CD4-positive, alpha-beta T cell treated with Interleukin-4 for 4 hours (primary cell): ENCODE results near the gene PRPF6.

Experiments used
- DNase-seq: peaks from one replicate; pipeline ENCODE4 v3.0.0-alpha.2; 2020

Gene PRPF6, protein sequence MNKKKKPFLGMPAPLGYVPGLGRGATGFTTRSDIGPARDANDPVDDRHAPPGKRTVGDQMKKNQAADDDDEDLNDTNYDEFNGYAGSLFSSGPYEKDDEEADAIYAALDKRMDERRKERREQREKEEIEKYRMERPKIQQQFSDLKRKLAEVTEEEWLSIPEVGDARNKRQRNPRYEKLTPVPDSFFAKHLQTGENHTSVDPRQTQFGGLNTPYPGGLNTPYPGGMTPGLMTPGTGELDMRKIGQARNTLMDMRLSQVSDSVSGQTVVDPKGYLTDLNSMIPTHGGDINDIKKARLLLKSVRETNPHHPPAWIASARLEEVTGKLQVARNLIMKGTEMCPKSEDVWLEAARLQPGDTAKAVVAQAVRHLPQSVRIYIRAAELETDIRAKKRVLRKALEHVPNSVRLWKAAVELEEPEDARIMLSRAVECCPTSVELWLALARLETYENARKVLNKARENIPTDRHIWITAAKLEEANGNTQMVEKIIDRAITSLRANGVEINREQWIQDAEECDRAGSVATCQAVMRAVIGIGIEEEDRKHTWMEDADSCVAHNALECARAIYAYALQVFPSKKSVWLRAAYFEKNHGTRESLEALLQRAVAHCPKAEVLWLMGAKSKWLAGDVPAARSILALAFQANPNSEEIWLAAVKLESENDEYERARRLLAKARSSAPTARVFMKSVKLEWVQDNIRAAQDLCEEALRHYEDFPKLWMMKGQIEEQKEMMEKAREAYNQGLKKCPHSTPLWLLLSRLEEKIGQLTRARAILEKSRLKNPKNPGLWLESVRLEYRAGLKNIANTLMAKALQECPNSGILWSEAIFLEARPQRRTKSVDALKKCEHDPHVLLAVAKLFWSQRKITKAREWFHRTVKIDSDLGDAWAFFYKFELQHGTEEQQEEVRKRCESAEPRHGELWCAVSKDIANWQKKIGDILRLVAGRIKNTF

DNA sequence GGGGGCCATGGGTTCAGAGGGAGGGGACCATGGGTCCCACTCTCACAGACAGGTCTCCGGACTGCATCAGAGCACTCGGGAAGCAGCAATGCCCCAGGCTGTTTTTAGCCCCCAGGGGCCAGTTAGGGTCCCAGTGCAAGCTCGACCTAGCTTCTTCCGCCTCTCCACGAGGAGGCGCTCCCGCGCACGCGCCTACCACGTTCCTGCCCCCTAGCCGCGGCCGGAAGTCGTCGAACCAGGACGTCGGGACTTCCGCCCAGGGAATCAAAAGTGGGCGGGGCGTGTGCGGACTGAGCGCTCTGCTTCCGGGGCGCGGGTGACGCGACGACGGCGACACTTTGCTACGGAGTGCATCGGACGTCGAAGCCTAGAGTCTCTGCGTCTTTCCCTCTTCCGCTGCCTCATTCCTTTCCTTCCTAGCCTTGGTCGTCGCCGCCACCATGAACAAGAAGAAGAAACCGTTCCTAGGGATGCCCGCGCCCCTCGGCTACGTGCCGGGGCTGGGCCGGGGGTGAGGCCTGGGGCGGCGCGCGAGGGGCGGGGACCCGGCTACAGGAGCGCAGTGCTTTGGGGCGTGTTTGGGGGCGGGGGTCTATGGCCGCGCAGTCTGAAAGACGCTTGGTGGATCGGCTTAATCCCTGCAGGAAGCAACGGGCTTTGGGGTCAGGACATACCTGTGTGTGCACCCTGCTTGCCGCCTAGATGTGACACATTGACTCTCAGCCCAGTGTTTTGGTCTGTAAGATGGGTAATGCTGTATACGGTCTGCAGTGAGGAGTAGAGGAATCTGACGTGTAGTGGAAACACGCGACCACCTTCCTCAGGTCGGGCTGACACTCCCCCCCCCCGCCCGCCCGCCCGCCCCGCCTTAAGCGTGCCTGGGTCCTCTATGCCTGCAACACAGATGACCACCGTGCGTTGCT lies at the start of gene PRPF6:
Gene PRPF6, plus strand, starts transcription at position 327 of the 923 bp plus-strand sequence. Its CDS starts 114 bp downstream, at position 441.
- DNase-seq: peak; percentile 94

DNA sequence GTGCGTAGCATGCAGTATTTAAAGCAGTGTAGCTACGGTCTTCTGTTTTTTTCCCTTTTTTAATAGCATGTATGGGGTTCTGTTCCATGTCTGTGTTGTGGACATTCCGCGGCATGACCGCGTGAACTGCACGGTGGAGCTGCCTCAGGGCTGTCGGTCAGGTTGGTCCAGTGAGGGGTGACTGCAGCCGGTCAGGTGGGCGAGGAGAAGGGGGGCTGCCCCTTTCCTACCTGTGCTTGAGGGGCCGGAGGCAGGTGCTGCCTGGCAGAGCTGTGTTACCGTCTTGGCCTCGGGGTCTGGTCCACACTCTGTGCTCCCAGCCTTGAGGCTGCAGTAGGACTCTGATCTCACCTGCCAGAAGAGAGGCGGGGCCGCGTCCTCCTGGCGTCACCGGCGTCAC lies 49.2 kb upstream of the PRPF6 start:
- no peak for DNase-seq

DNA sequence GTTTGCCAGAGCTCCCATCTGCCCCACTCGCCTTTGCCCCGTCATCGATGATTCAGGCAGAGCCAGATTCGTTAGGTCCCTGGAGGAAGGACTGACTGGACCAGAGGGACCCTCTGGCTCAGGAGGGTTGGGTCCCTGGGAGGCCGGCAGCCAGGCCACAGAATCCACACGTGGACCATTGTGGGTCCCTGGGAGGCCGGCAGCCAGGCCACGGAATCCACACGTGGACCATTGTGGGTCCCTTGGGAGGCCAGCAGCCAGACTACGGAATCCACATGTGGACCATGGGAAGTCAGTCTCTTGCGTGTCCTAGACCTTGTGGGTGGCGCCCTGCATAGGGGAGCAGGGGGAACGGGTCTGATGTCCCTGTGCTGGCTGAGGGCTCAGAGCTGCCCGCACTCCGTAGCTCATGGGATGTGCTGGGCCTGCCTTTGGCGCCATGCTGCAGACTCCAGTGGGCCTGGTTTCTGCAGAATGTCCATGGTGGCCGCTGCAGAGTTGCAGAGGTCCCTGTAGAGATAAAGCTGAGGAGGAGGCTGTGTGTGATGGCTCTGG lies 48.2 kb upstream of the PRPF6 start:
- DNase-seq: no peak

DNA sequence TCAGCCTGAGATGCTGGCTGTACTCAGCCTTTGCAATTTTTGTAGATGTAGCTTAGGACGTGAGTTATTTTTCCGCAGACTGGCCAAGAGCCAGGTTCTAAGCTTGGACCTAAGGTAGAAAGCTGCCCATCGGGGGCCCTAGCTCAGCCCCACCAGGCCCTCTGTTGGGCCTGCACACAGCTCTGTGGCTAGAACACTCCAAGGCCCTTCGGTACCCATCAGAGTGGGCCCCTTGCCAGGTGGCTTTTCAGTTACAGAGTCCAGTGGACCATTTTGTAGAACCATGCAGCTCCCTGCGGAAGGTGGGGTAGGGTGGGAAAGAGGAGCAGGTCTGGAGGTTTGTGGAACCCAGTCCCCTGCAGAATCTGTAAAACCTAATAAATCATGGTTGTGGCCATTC lies 47.3 kb upstream of the PRPF6 start:
- no peak for DNase-seq

DNA sequence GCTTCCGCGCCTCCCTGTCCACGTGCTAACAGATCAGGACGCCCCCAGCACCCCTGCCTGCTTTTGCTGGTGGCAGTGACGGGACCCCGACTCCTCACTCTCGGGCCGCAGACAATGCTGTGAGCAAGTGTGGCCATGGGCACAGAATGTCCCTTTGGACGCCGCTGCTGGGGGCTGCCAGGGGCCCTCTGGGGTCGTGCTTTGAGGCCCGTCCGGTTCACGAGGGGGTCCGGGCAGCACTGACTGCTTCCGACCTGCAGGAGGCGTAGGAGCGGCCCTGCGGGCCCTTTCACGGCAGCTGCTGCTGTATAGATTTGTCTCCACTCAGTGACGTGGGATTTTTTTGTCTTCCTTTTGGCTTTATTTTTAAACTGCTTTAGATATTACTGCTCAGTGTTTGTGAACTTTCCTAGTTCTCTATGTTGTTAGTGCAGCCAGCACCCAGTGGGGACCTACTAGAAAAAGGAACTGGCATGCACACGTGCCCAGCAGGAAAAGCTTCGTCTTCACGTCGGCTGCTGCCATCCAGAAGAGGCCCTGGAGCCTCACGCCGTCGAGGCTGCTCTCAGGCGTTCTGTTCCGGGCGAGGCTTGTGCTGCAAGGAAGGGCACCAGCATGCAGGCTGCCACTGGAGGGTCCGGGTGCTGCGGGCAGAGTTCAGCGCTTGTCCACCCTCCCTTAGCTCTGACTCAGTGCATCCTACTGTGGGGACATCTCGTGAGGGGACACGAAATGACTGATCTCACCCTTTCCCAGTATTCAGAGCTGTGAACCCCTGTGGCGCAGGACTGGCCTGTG lies 46.5 kb upstream of the PRPF6 start:
- DNase-seq: no peak

DNA sequence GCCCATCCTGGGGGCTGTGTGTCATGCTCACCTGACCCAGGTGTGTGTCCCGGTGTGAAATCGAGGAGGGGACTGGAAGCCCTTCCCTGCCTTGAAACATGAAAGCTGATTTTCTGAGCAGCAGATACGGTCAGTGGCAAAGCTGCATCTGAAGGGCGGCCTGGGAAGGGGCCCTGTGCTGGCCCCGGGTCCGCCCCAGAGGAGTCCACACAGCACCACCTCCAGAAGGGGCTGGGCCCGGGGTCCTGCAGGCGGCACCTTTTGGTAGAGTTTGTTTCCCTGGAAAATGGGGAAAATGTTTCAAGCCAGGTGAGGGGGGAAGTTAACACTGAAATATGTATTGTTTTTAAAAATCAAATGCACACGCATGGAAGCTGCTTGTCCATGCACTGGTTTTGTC lies 45.5 kb upstream of the PRPF6 start:
- DNase-seq: no peak

DNA sequence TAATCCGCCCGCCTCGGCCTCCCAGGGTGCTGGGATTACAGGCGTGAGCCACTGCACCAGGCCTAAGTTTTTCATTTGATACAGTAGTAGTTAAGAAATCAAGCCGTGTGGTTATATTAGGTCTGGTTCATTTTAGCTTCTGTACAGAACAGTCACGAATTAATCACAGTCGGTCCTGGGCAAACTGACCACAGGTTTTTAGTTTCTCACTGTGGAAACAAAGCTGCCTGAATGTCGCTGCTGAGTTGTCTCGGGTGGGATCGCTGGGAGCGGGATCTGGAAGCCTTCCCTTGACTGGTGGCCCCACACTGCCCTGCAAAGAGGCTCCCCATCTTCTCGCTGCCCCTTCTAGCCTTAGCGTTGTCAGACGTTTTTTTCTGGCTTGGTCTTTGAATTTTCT lies 43.3 kb upstream of the PRPF6 start:
- DNase-seq: no peak

DNA sequence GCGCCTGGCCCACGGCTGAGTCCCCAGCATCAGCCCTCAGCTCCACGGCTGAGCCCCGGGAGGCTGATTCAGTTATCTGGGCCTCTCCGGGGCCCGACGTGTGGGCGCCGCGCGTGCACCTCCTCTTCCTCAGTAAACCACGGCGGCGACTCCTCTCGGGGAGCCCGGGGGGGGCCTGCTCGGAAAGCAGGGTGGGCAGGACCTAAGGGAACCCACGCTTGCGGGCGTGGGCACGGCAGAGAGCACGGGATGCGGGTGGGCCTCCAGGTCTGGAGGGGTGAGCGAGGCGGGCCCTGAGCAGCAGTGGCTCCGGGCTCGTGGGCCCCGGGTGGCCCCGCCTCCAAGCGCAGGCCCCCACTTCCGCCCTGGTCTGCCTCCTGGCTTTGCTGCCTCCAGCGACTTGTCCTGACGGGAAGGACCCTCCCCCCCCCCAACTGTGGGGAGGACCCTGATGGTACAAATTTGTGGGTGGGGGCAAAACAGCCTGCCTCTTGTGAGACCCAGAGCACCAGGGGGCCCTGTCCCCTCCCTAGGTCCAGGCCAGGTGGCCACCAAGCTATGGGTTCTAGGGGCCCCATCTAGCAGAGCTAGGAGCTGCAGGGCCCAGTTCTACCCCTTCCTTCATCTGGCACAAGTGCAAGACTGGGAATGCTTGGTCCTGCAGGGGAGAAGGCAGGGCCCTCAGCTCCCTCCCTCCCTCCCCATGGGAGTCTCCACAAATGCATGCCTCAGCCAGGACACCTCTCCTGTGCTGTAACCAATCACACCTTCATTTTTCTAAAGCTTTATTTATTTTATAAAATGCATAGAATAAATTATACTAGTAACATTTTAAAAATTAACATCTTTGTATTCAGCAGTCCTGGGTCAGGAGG lies 41.6 kb upstream of the PRPF6 start:
- DNase-seq: no peak

DNA sequence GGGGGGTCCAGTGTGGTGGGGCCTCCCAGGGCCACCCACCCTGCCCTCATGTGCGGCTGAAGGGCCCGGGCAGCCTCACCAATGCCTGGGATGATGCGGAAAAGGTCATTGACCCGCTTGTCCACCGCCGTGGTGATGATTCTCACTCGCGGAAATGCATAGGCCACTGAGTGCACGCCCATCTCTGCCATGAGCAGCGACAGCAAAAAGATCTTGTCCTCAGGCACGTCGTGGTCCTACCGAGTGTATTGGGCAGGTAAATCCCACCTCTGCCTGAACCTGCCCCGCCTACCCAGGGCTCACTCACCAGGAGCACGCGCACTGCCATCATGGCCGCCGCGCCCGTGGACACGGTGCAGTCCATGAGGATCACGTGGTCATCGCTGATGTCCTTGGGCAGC lies 40.9 kb upstream of the PRPF6 start:
- DNase-seq: no peak

DNA sequence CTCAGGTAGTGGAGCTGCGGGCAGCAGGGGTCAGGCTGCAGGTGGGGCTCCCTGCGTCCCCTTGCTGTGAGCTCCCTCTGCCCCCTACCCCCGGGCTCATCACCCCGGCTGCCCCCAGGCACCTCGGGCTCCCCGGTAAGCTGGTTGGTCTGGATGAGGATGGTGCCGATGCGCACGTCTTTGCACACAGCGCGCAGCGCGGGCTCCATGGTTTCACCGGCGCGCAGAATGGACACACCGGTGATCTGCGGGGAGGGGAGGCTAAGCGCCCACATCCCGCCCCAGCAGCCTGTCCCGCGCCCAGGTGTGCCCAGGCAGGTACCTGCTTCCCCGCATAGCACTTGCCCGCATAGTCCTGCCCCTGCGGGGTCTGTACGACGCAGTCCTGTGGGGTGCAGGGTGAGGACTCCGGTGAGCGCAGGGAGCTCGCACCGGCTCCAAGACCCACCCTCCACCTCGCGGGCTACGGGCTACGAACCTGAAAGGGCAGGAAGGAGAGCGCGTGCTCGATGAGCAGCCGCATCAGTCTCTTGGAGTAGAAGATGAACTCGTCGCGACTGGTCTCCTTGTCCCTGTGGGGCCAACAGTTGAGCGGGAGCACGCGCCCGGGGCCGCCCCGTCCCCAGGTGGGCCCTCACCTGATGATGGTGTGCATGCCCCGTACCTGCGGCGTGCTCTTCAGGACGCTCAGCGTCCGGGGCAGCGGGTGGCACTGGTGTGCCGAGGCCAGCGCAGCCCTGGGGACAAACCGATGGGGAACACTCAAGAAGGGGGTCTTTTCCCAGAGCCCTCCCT lies 40.3 kb upstream of the PRPF6 start:
- no peak for DNase-seq

DNA sequence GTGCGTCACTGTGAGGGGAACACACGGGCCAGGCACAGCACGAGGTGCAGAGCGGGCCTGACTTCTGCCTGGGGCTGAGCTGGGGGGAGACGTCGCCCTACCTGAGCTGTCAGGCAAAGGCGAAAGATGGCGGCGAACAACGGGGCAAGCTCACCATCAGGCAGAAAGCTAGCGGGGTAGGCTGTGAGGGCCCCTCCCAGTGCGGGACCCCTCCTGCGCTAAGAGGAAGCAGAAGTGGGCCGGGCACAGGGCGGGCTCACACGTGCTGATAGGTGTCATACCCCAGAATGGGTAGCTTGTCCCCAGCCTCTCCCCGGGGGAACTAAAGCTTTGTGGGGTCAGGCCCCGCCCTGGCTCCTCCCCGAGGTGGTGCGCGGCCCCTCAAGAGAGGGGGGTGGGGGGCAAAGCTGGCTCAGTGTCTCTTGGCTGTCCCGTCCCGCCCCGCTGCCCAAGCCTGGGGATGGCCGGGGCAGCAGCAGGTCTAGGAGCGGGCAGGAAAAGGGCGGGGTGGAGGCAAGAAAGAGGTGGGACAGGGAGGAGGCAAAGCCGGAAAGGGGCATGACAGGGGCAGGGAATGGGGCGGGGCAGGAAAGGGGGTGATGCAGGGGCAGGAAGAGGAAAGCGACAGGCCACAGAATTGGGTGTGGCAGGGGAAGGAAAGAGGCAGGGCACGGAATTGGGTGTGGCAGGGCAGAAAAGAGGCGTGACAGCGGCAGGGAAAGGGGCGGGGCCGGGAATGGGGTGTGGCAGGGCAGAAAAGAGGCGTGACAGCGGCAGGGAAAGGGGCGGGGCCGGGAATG lies 39.5 kb upstream of the PRPF6 start:
- DNase-seq: peak; percentile 78

DNA sequence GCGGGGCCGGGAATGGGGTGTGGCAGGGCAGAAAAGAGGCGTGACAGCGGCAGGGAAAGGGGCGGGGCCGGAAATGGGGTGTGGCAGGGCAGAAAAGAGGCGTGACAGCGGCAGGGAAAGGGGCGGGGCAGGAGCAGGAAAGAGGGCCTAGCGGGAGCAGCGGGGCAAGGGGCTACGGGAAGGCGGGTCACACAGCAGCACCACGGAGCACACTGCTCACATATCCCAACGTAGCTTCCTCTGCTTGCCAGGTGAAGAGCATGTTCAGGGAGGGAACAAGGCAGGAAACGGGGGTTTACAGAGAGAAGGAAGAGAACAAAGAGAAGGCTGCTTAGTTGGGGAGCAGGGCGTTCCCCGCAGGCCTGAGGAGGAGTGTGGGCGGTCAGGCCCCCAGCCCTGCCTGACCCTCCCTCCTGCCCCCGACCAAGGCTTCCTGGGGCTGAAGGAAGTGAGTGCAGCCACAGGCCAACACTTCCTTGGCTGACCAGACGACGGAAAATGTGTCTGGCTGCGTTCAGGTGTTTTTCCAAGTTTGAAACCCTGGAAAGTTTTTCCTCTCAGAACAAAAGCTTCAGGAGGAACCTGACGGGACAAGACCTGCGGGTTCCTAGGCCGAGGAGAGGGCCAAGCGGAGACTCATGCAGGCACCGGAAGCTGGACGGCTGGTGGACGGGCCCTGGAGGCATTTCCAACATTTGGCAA lies 38.5 kb upstream of the PRPF6 start:
- DNase-seq: no peak

DNA sequence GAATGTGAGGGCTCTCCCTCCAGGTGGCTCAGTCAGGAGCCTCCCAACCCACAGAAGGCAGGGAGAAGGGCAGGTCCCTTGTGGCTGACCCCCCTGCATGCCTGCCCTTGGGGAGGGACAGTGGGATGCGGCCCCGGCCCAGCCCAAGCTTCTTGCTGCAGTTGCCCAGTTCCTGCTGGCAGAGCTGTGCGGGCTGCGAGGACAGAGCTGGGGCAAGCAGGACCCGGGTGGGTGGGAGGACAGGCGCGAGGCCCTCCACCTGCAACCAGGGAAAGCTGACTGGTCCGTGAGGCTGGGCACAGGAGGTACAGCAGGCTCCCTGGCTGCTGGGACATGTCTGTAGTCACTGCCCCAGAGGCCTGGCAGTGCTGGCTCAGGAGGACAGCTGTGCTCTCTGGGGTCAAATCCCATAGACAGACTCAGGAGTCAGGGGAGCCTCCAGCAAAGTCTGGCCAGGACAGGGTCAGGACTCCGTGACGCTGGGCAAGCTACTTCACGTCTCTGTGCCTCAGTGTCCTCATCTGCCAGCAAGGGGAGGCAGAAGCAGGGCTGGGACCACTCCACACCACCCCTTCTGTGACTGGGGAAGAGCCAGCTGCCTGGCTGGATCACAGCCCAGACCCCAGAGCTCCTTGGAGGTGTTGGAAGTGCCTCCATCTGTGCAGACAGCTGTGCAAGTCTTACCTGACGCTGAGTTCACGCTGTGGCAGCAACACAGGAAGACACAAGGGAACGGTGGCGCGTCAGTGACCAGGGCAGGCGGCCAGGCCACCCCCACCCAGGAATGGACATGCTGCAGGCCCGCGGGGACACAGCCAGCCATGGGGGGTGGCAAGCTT lies 37.7 kb upstream of the PRPF6 start:
- no peak for DNase-seq

DNA sequence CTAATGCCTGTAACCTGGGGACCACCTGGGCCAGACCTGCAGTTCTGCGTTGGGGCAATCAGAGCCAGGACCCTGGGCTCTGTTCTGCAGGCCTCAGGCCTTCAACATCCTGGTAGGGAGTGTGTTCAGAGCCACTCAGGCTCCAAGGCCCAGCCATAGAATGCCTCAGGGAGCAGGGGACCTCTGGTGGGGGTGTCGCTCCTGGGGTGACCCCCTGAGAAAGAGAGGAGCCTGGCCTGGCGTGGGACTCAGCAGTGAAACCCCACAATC lies 37.2 kb upstream of the PRPF6 start:
- DNase-seq: no peak

DNA sequence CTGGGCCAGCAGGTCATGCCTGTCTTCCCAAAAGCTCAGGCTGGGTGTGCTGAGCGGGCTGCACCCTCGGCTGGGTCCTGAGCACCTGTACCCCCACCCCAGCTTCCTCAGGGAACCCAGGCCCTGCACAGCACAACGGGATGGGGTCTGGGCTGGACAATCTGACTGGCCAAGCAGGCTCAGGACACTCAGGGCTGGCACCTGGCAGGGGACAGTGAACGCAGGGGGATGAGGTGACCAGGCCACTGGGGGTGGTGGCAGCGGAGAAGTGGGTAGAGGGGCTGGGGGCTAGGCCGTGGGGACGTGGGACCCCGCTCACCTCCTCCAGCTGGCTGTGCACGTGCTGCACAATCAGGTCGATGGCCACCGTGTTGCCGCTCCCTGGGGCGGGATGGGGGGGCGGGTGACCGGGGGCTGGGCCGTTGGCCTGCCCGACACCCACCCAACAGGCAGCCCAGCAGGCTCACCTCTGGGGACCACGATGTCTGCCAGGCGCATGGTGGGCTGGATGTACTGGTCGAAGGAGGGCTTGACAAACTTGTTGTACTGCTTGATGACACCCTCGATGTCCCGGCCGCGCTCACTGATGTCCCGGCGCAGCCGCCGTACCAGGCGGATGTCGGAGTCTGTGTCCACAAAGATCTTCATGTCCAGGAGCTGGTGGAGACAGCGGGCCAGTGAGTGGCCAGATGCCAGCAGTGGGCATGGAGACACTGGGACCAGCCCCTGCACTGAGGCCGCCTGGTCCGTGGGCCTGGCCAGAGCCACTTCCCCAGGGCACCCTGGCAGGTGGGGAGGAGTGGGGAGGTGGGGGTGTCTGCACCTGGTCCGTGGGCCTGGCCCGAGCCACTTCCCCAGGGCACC lies 36.6 kb upstream of the PRPF6 start:
- no peak for DNase-seq

DNA sequence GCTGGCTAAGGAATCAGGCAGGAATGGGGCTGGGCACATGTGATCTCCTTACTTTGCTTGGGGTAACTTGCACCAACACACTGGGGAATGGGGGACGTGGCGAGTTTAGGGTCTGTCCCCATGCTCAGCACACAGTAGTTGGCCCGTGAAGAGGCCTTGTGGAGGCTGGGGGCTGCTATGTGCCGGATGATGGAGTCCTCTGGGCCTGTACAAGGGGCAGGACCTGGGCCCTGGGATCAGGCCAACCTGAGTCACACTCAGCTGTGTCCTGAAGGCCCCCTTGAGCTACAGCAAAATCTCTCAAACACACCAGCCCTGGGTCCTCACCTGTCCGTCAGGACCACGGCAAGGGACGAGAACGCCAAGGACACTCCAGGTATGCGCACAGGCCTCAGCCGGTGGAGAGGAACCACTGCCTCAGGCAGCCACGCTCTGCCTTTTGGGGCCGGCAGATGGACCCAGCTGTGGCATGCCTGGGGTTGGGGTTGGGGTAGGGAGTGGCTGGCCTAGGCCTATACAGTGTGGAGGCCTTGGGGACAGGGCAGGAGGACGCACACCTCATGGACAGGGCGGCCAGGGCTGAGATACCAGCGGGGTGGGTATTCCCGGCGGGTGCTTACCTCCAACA lies 35.8 kb upstream of the PRPF6 start:
- DNase-seq: no peak
